ENCODE results near the gene ARHGAP15. TPM values are rescaled to one million over a fixed set of nuclear protein-coding genes. Genes with fewer than 3 reads are reported as not detected.

The ARHGAP15 gene
- total and polyA plus RNA-seq, 4 experiments from 2014 or later, result 218 to 524 (median 365) TPM

DNA sequence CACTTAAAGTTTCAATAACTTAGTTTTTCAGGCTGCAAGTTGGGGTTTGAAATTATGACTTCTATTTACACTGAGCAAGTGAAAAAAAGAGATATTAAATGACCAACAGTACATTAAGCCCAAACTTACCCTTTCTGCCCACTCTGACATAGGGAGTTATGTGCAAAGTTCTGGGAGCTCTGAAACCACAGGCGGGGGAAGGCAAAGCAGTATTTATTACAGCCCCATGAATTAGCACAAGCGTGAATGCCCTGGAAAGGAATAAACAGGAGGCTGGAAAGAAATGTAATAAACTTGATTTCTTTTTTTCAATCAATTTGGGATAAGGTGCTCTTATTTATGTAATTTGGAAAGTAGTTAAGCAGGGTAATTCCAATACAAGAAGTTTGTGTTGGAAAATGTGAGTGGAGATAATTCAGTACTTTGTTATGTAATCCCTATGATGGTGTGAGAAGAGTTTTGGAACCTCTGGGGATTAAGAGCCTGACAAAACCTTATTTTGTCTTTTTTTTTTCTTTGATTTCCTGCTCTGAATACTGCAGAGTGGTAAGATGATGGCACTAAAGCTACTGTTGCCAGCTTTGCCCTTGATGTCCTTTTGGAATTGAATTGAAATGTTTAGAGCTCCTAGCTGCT lies 351.5 kb downstream of the ARHGAP15 start:
- Mint-ChIP-seq H3K4me3 (no peak overlapping the region), H3K27ac (peak overlapping the region in 4 of 7 donors; percentile 1 to 61 (median 18)), H3K27me3 (no peaks in the 10 kb centered on the region), H3K4me1 (peaks cover 31 to 82% (median 51%) of the 10 kb centered on the region in 4 donors), H3K9me3 (no peaks in the 10 kb centered on the region), H3K36me3 (peaks cover 21 to 41% of the 10 kb centered on the region in 2 donors)
- H3K27ac ChIP-seq (ENCODE audit: low read depth, low read length), result no peak overlapping the region
- no peaks in the 10 kb centered on the region for H3K27me3 ChIP-seq (ENCODE audit: insufficient read depth, low read length)
- DNase-seq, result no peak
- CTCF ChIA-PET (ENCODE audit: partially characterized antibody), result interaction anchor here (0.7 to 1.1 kb wide), 3 partner anchors 10 to 39 kb away, joined by 3 to 5 read pairs (median 3); no protein-coding TSS in a partner anchor
- H3K9me3 ChIP-seq (ENCODE audit: control insufficient read depth in 1 of 2, low read length in 2 of 2), result no peaks in the 10 kb centered on the region
- intact Hi-C loops (cut with micrococcal nuclease), result no loop called here
- POLR2A ChIA-PET (ENCODE audit: partially characterized antibody), result interaction anchor here (1.2 to 1.4 kb wide), 2 partner anchors 14 to 222 kb away, joined by 3 to 4 read pairs; no protein-coding TSS in a partner anchor
- H3K4me3 ChIP-seq (ENCODE audit: low read length in 2 of 2), result no peak overlapping the region
- peaks cover 23% of the 10 kb centered on the region for H3K4me1 ChIP-seq (ENCODE audit: insufficient read depth, low read length)
- H3K36me3 ChIP-seq (ENCODE audit: insufficient read depth, low read length), result no peaks in the 10 kb centered on the region

DNA sequence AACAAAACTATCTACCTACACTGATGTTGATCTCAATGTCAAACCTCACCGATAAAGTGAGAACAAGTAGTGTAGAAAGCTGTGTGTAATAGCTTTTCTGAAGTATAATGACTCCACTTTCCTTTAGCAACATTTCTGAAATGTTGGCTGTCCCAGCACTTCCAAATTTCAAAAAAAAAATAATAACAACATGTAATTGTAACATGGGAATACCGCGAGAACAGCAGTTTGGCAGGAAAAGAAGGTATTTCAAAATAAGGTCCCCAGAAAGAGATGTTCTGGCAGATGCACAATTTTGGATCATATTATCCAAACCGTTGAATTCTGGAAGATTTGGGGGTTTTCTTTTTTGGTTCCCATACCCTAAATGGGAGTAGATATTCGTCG lies 352.0 kb downstream of the ARHGAP15 start:
- no peak overlapping the region for H3K4me3 Mint-ChIP-seq
- peak overlapping the region in 4 of 7 donors; percentile 12 to 85 (median 22) for H3K27ac Mint-ChIP-seq
- H3K9me3 Mint-ChIP-seq, result no peaks in the 10 kb centered on the region
- peaks cover 33 to 85% (median 53%) of the 10 kb centered on the region in 4 donors for H3K4me1 Mint-ChIP-seq
- no peak overlapping the region for H3K4me3 ChIP-seq (ENCODE audit: low read length in 2 of 2)
- no peaks in the 10 kb centered on the region for H3K9me3 ChIP-seq (ENCODE audit: control insufficient read depth in 1 of 2, low read length in 2 of 2)
- no peaks in the 10 kb centered on the region for H3K36me3 ChIP-seq (ENCODE audit: insufficient read depth, low read length)
- POLR2A ChIA-PET (ENCODE audit: partially characterized antibody), result interaction anchor here (0.8 to 1.4 kb wide), 3 partner anchors 14 to 223 kb away, joined by 3 to 4 read pairs (median 3); no protein-coding TSS in a partner anchor
- CTCF ChIA-PET (ENCODE audit: partially characterized antibody), result interaction anchor here (0.7 to 1.1 kb wide), 3 partner anchors 10 to 40 kb away, joined by 3 to 5 read pairs (median 3); no protein-coding TSS in a partner anchor
- H3K27me3 Mint-ChIP-seq, result no peaks in the 10 kb centered on the region
- H3K27me3 ChIP-seq (ENCODE audit: insufficient read depth, low read length), result no peaks in the 10 kb centered on the region
- H3K4me1 ChIP-seq (ENCODE audit: insufficient read depth, low read length), result peaks cover 27% of the 10 kb centered on the region
- no peak overlapping the region for H3K27ac ChIP-seq (ENCODE audit: low read depth, low read length)
- H3K36me3 Mint-ChIP-seq, result peaks cover 20 to 45% of the 10 kb centered on the region in 2 donors
- intact Hi-C loops (cut with micrococcal nuclease), result no loop called here
- no peak for DNase-seq

- H3K36me3 Mint-ChIP-seq, result peaks cover 20 to 46% of the 10 kb centered on the region in 2 donors
- H3K4me3 Mint-ChIP-seq, result no peak overlapping the region
- no peak for DNase-seq
- Histone ChIP-seq H3K4me3 (ENCODE audit: low read length in 2 of 2) (no peak overlapping the region), H3K27me3 (ENCODE audit: insufficient read depth, low read length) (no peaks in the 10 kb centered on the region), H3K36me3 (ENCODE audit: insufficient read depth, low read length) (no peaks in the 10 kb centered on the region), H3K27ac (ENCODE audit: low read depth, low read length) (no peak overlapping the region), H3K4me1 (ENCODE audit: insufficient read depth, low read length) (peaks cover 28% of the 10 kb centered on the region), H3K9me3 (ENCODE audit: control insufficient read depth in 1 of 2, low read length in 2 of 2) (no peaks in the 10 kb centered on the region)
- POLR2A ChIA-PET (ENCODE audit: partially characterized antibody), result interaction anchor here (0.8 to 1.4 kb wide), 3 partner anchors 13 to 223 kb away, joined by 3 to 4 read pairs (median 3); no protein-coding TSS in a partner anchor
- H3K27ac Mint-ChIP-seq, result peak overlapping the region in 4 of 7 donors; percentile 12 to 85 (median 22)
- CTCF ChIA-PET (ENCODE audit: partially characterized antibody), result interaction anchor here (0.7 to 1.1 kb wide), 2 partner anchors 9 to 40 kb away, joined by 3 to 5 read pairs; no protein-coding TSS in a partner anchor
- H3K9me3 Mint-ChIP-seq, result no peaks in the 10 kb centered on the region
- intact Hi-C loops (cut with micrococcal nuclease), result no loop called here
- no peaks in the 10 kb centered on the region for H3K27me3 Mint-ChIP-seq
- peaks cover 36 to 85% (median 54%) of the 10 kb centered on the region in 4 donors for H3K4me1 Mint-ChIP-seq
Observed at GRCh38 chr2:143481733-143482132, 352.5 kb downstream of the ARHGAP15 start.

DNA sequence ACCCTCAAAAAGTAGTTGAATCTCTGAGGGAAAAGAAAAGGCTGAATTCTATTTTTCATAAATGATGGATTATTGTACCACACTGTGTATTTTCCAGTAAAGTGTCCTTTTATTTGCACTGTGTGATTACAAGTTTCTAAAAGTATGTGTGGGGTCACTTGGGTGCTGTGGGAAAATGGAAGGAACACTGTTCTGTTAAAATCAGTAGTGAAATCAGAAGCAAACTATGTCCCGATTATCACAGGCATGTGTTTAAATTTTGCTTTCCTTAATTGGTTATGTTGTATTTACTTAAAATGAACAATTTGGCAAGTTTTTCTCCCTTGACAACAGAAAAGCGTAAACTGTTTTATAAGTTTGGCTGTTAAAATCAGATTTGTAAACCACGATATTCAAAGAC lies 353.1 kb downstream of the ARHGAP15 start:
- H3K36me3 Mint-ChIP-seq, result peaks cover 22 to 52% of the 10 kb centered on the region in 2 donors
- H3K4me1 Mint-ChIP-seq, result peaks cover 33 to 86% (median 52%) of the 10 kb centered on the region in 4 donors
- H3K27me3 Mint-ChIP-seq, result no peaks in the 10 kb centered on the region

GRCh38 chr2:143482771-143483170 lies 353.6 kb downstream of the ARHGAP15 start:
- Mint-ChIP-seq H3K27me3 (no peaks in the 10 kb centered on the region), H3K27ac (peak overlapping the region in 1 of 7 donors; percentile 68), H3K36me3 (peaks cover 23 to 54% of the 10 kb centered on the region in 2 donors), H3K4me3 (no peak overlapping the region), H3K4me1 (peaks cover 30 to 86% (median 52%) of the 10 kb centered on the region in 4 donors), H3K9me3 (no peaks in the 10 kb centered on the region)
- ChIA-PET CTCF (ENCODE audit: partially characterized antibody) (no interaction called here), POLR2A (ENCODE audit: partially characterized antibody) (no interaction called here)
- no peaks in the 10 kb centered on the region for H3K9me3 ChIP-seq (ENCODE audit: control insufficient read depth in 1 of 2, low read length in 2 of 2)
- DNase-seq, result no peak
- H3K36me3 ChIP-seq (ENCODE audit: insufficient read depth, low read length), result peaks cover 3% of the 10 kb centered on the region
- H3K27me3 ChIP-seq (ENCODE audit: insufficient read depth, low read length), result no peaks in the 10 kb centered on the region
- H3K4me3 ChIP-seq (ENCODE audit: low read length in 2 of 2), result no peak overlapping the region
- intact Hi-C loops (cut with micrococcal nuclease), result no loop called here
- H3K4me1 ChIP-seq (ENCODE audit: insufficient read depth, low read length), result peaks cover 24% of the 10 kb centered on the region
- no peak overlapping the region for H3K27ac ChIP-seq (ENCODE audit: low read depth, low read length)

More for the DNA sequence above, 353.1 kb downstream of the ARHGAP15 start:
- Histone ChIP-seq H3K4me3 (ENCODE audit: low read length in 2 of 2) (no peak overlapping the region), H3K27me3 (ENCODE audit: insufficient read depth, low read length) (no peaks in the 10 kb centered on the region), H3K4me1 (ENCODE audit: insufficient read depth, low read length) (peaks cover 26% of the 10 kb centered on the region), H3K36me3 (ENCODE audit: insufficient read depth, low read length) (no peaks in the 10 kb centered on the region), H3K9me3 (ENCODE audit: control insufficient read depth in 1 of 2, low read length in 2 of 2) (no peaks in the 10 kb centered on the region), H3K27ac (ENCODE audit: low read depth, low read length) (no peak overlapping the region)
- ChIA-PET POLR2A (ENCODE audit: partially characterized antibody) (interaction anchor here (0.8 to 1.2 kb wide), 2 partner anchors 29 to 224 kb away, joined by 3 read pairs; no protein-coding TSS in a partner anchor), CTCF (ENCODE audit: partially characterized antibody) (no interaction called here)
- Mint-ChIP-seq H3K4me3 (no peak overlapping the region), H3K9me3 (no peaks in the 10 kb centered on the region), H3K27ac (peak overlapping the region in 1 of 7 donors; percentile 12)
- intact Hi-C loops (cut with micrococcal nuclease), result no loop called here
- no peak for DNase-seq

DNA sequence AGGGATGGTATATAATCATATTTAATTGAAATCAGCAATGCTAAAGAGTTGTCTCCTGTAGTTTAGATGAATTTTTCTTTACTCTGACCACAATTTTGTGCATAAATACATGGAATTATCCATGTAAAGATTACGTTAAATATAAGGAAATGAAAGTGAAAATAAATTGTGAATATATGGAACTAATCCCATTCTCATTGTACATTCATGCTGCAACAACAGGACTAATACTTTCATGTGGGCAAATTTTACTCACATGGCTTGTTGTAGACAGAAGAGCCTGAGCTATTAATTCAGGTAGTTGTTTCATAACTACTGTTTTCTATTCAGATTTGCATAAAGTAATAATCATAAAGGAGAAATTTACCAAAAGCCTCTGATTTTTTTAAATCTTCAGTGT lies 357.8 kb downstream of the ARHGAP15 start:
- Mint-ChIP-seq H3K4me3 (no peak overlapping the region), H3K27me3 (no peaks in the 10 kb centered on the region), H3K4me1 (peaks cover 17 to 58% (median 39%) of the 10 kb centered on the region in 4 donors), H3K9me3 (peaks cover 0 to under 1% (median 0%) of the 10 kb centered on the region in 8 donors), H3K27ac (peak overlapping the region in 3 of 7 donors; percentile 7 to 52 (median 50)), H3K36me3 (peaks cover 46 to 58% of the 10 kb centered on the region in 2 donors)
- no peaks in the 10 kb centered on the region for H3K9me3 ChIP-seq (ENCODE audit: control insufficient read depth in 1 of 2, low read length in 2 of 2)
- H3K4me3 ChIP-seq (ENCODE audit: low read length in 2 of 2), result no peak overlapping the region
- H3K4me1 ChIP-seq (ENCODE audit: insufficient read depth, low read length), result peaks cover 14% of the 10 kb centered on the region
- intact Hi-C loops (cut with micrococcal nuclease), result loop anchor here (5.0 kb wide), 1 partner anchor 35 kb away; no protein-coding TSS in a partner anchor
- CTCF ChIA-PET (ENCODE audit: partially characterized antibody), result no interaction called here
- no peaks in the 10 kb centered on the region for H3K27me3 ChIP-seq (ENCODE audit: insufficient read depth, low read length)
- no peak overlapping the region for H3K27ac ChIP-seq (ENCODE audit: low read depth, low read length)
- no peak for DNase-seq
- peaks cover 18% of the 10 kb centered on the region for H3K36me3 ChIP-seq (ENCODE audit: insufficient read depth, low read length)
- POLR2A ChIA-PET (ENCODE audit: partially characterized antibody), result no interaction called here

GRCh38 chr2:143489145-143489544 lies 359.9 kb downstream of the ARHGAP15 start:
- H3K4me3 Mint-ChIP-seq, result no peak overlapping the region
- H3K27ac Mint-ChIP-seq, result no peak overlapping the region
- intact Hi-C loops (cut with micrococcal nuclease), result loop anchor here (5.0 kb wide), 1 partner anchor 33 kb away; no protein-coding TSS in a partner anchor
- ChIA-PET POLR2A (ENCODE audit: partially characterized antibody) (interaction anchor here (1.9 kb wide), 1 partner anchor 13 kb away, joined by 8 read pairs; no protein-coding TSS in a partner anchor), CTCF (ENCODE audit: partially characterized antibody) (interaction anchor here (0.8 kb wide), 1 partner anchor 328 kb away, joined by 3 read pairs; no protein-coding TSS in a partner anchor)
- H3K4me3 ChIP-seq (ENCODE audit: low read length in 2 of 2), result no peak overlapping the region
- peaks cover 57 to 58% of the 10 kb centered on the region in 2 donors for H3K36me3 Mint-ChIP-seq
- H3K4me1 Mint-ChIP-seq, result peaks cover 26 to 58% (median 40%) of the 10 kb centered on the region in 4 donors
- no peaks in the 10 kb centered on the region for H3K27me3 ChIP-seq (ENCODE audit: insufficient read depth, low read length)
- H3K36me3 ChIP-seq (ENCODE audit: insufficient read depth, low read length), result peaks cover 18% of the 10 kb centered on the region
- no peak for DNase-seq
- H3K9me3 Mint-ChIP-seq, result peaks cover 0 to 2% (median 0%) of the 10 kb centered on the region in 8 donors
- no peak overlapping the region for H3K27ac ChIP-seq (ENCODE audit: low read depth, low read length)
- no peaks in the 10 kb centered on the region for H3K9me3 ChIP-seq (ENCODE audit: control insufficient read depth in 1 of 2, low read length in 2 of 2)
- H3K27me3 Mint-ChIP-seq, result no peaks in the 10 kb centered on the region
- peaks cover 11% of the 10 kb centered on the region for H3K4me1 ChIP-seq (ENCODE audit: insufficient read depth, low read length)

All from CD4-positive, alpha-beta memory T cell (primary cell).